Heart left ventricle (tissue), 16 donors: ENCODE results near the gene MGAT5. TPM values are rescaled to one million over a fixed set of nuclear protein-coding genes. Genes with fewer than 3 reads are reported as not detected.

Experiments used
- ATAC-seq, 4 donors: fragments of 200-7000 bp; cut with Tn5 transposase; one replicate each; pipeline ENCODE4 v1.9.1; 2020 to 2022; ENCODE audit warnings: moderate library complexity in 4 of 4, mild to moderate bottlenecking in 3 of 4, moderate number of reproducible peaks in 1 of 4
- DNase-seq, 5 donors: peaks; one replicate each; pipeline ENCODE4 v3.0.0-alpha.2; 2020
- H3K27ac ChIP-seq, 12 donors: fragments of 200-600 bp; sonication (generic) in 4 of 12; one replicate each; pipeline versions ENCODE4 v1.5.0 to v1.8.0; 2016 to 2022; ENCODE audit warnings: mild to moderate bottlenecking in 2 of 12
- H3K27me3 ChIP-seq, 9 donors: fragments of 200-600 bp; sonication (generic) in 2 of 9; one replicate each; pipeline versions ENCODE4 v1.5.1 to v1.8.0; 2016 to 2022; ENCODE audit warnings: mild to moderate bottlenecking in 3 of 9
- H3K36me3 ChIP-seq, 9 donors: fragments of 200-600 bp; sonication (generic) in 2 of 9; one replicate each; pipeline versions ENCODE4 v1.5.0 to v1.8.0; 2018 to 2022; ENCODE audit warnings: mild to moderate bottlenecking in 2 of 9
- H3K4me1 ChIP-seq, 12 donors: fragments of 200-600 bp; sonication (generic) in 4 of 12; one replicate each; pipeline versions ENCODE4 v1.5.0 to v1.8.0; 2016 to 2022; ENCODE audit warnings: mild to moderate bottlenecking in 3 of 12
- H3K4me3 ChIP-seq, 12 donors: fragments of 200-600 bp; sonication (generic) in 4 of 12; one replicate each; pipeline versions ENCODE4 v1.5.0 to v1.8.0; 2017 to 2022; ENCODE audit warnings: mild to moderate bottlenecking in 9 of 12, moderate library complexity in 4 of 12
- H3K9me3 ChIP-seq, 12 donors: fragments of 200-600 bp; sonication (generic) in 4 of 12; one replicate each; pipeline versions ENCODE4 v1.5.0 to v1.8.0; 2016 to 2022; ENCODE audit warnings: mild to moderate bottlenecking in 1 of 12
- CTCF ChIP-seq, 12 donors: fragments of 200-600 bp; sonication (generic) in 4 of 12; IDR thresholded peaks; one replicate each; pipeline versions ENCODE4 v1.5.0 to v1.8.0; 2018 to 2022; ENCODE audit warnings: antibody characterized with exemption in 12 of 12, mild to moderate bottlenecking in 5 of 12
- POLR2A ChIP-seq, 2 donors: fragments of 450-650 bp; IDR thresholded peaks; one replicate each; pipeline ENCODE4 v1.6.1; 2017; ENCODE audit warnings: antibody characterized with exemption in 2 of 2, mild to moderate bottlenecking in 2 of 2, moderate library complexity in 2 of 2
- WGBS, 4 donors: extraction: QIAGEN DNeasy Blood & Tissue Kit in 2 of 4; methylation state at CpG; one replicate each; pipeline versions ENCODE4 v1.1.5 to v1.1.7; 2013 to 2018; 5-methylcytosine and 5-hydroxymethylcytosine counted together
- intact Hi-C, 10 donors: fragments of 100-400 bp; cut with DNase I; formaldehyde crosslinking; loops; one replicate each; pipeline versions ENCODE4 v1.11.1 to v1.14.2; 2022
- polyA plus RNA-seq, 2 donors: library from polyadenylated mRNA; stranded (reverse); fragments of 200-250 nt; gene quantifications; one replicate each; pipeline ENCODE4 v1.2.3, GENCODE V29; 2013
- total RNA-seq, 9 donors: library from RNA; depleted of rRNA in 2 of 9; stranded (reverse); fragments of >200 nt in 2 of 9; fragmentation: NEBNext Ultra II Directional in 3 of 9; extraction: Animal tissue kit (Norgen Biotek cat#: 25700) in 3 of 9; gene quantifications; one replicate each; pipeline versions ENCODE4 v1.1.0 to v1.2.4, GENCODE V29; 2016 to 2023
- donor health status: ischemic (EF 13 %, LVEDD 7.1; RV severe dilation, severe dysfunction).
- donor health status: healthy with polysubstance abuse.
- donor health status: DM: no; HTN: yes; CAD: no.
- donor health status: DM: no; HTN: no; CAD: no.
- donor health status: ischemic (EF 25% LVEDD 6.9; RV normal size, moderate dysfunction).
- donor health status: ischemic (EF 25% LVEDD 5.7; RV mildly dilated, moderate dysfunction).
- donor health status: healthy.
- donor health status: DM: yes; HTN: yes; CAD: no.
- donor health status: ischemic (EF 35%, LVEDD 5.7; RV mildly dilated, moderate dysfunction).
- donor health status: nonischemic (EF 11% LVEDD 7.7; RV severe dilation, severe dysfunction).
- donor health status: DM: yes; HTN: yes; CAD: no.
- donor health status: PGD.
- donor health status: ischemic (EF 29% LVEDD 5.4; RV normal size, mild dysfunction).
- donor health status: nonischemic (EF 23%, LVEDD 6.1; RV moderate dilation, normal function).

The MGAT5 gene
- total and polyA plus RNA-seq, 11 donors, result 9.7 to 116 (median 79.3) TPM

- Histone ChIP-seq H3K9me3 (no peaks in the 10 kb centered on the region), H3K4me3 (no peak overlapping the region), H3K36me3 (no peaks in the 10 kb centered on the region), H3K27ac (no peak overlapping the region), H3K27me3 (no peaks in the 10 kb centered on the region), H3K4me1 (peaks cover 0 to under 1% (median 0%) of the 10 kb centered on the region in 12 donors)
- peak in 2 of 5 donors; percentile 12 to 28 for DNase-seq
- WGBS, 4 donors, result 95 to 97% (median 96%) methylated on average over 6 to 11 of the region's 11 CpGs
- intact Hi-C loops, result loop anchor here in 7 of 10 donors (5.0 to 10.0 kb wide), 4 partner anchors 312 to 439 kb away; no protein-coding TSS in a partner anchor
- ATAC-seq, result no peak
- TF ChIP-seq POLR2A (IDR thresholded peaks at IDR 0.05) (no peak), CTCF (IDR thresholded peaks at IDR 0.05) (no peak)
Measured at GRCh38 chr2:134462791-134463698, 209.2 kb downstream of the MGAT5 start.

GRCh38 chr2:134463699-134464022 lies 209.8 kb downstream of the MGAT5 start:
- TF ChIP-seq POLR2A (IDR thresholded peaks at IDR 0.05) (no peak), CTCF (IDR thresholded peaks at IDR 0.05) (no peak)
- WGBS, 4 donors, result 79 to 98% (median 94%) methylated on average over 5 to 7 of the region's 7 CpGs
- intact Hi-C loops, result loop anchor here in 7 of 10 donors (5.0 to 10.0 kb wide), 4 partner anchors 311 to 439 kb away; no protein-coding TSS in a partner anchor
- Histone ChIP-seq H3K4me1 (no peaks in the 10 kb centered on the region), H3K27me3 (no peaks in the 10 kb centered on the region), H3K4me3 (no peak overlapping the region), H3K27ac (no peak overlapping the region), H3K9me3 (no peaks in the 10 kb centered on the region), H3K36me3 (no peaks in the 10 kb centered on the region)
- DNase-seq, result peak in 1 of 5 donors; percentile 5
- ATAC-seq, result no peak

- 80 to 84% (median 82%) methylated on average over 6 of the region's 6 CpGs for WGBS, 4 donors
- no peak overlapping the region for H3K4me3 ChIP-seq
- no peaks in the 10 kb centered on the region for H3K27me3 ChIP-seq
- no peak overlapping the region for H3K27ac ChIP-seq
- H3K4me1 ChIP-seq, result no peaks in the 10 kb centered on the region
- H3K9me3 ChIP-seq, result no peaks in the 10 kb centered on the region
- no peaks in the 10 kb centered on the region for H3K36me3 ChIP-seq
- TF ChIP-seq CTCF (IDR thresholded peaks at IDR 0.05) (no peak), POLR2A (IDR thresholded peaks at IDR 0.05) (no peak)
- intact Hi-C loops, result loop anchor here in 3 of 10 donors (10.0 kb wide), 2 partner anchors 309 to 319 kb away; no protein-coding TSS in a partner anchor
- DNase-seq, result peak in 1 of 5 donors; percentile 9
- no peak for ATAC-seq
Measured at GRCh38 chr2:134465228-134466105, 211.6 kb downstream of the MGAT5 start.
